CD4-positive, alpha-beta T cell (primary cell): ENCODE data around the gene PPM1F. TPM values are rescaled to one million over a fixed set of nuclear protein-coding genes. Genes with fewer than 3 reads are reported as not detected.

ENCODE experiments used
- ATAC-seq: fragments of 200-7000 bp; cut with Tn5 transposase; one replicate; pipeline ENCODE4 v1.10.0; 2022; ENCODE audit warnings: mild to moderate bottlenecking; ENCODE audit not compliant: poor library complexity
- CTCF ChIA-PET: fragments of 350-600 bp; sonication (Branson Sonifier 250); formaldehyde crosslinking; loops from one replicate; lab custom pipeline; 2021; ENCODE audit warnings: antibody characterized with exemption, inconsistent platforms; lab: Charles Lee
- POLR2A ChIA-PET: fragments of 350-600 bp; sonication (Branson Sonifier 250); formaldehyde crosslinking; loops from one replicate; lab custom pipeline; 2021; ENCODE audit warnings: antibody characterized with exemption, inconsistent platforms; lab: Charles Lee
- DNase-seq, 14 experiments: peaks; one replicate each; pipeline ENCODE4 v3.0.0-alpha.2; 2013 to 2020; ENCODE audit warnings: mixed read lengths in 2 of 14
- H3K27ac ChIP-seq, 2 donors: one replicate each; pipeline versions ENCODE4 v1.5.1 to v1.7.0; 2013; ENCODE audit warnings: low read length in 2 of 2, low read depth in 1 of 2, mild to moderate bottlenecking in 1 of 2
- H3K27me3 ChIP-seq, 2 experiments: 1 replicate in 1 of 2; 2 replicates in 1 of 2; pipeline versions ENCODE4 v1.6.1 to v1.7.0; 2013; ENCODE audit warnings: low read length in 2 of 2, control low read depth in 1 of 2, mild to moderate bottlenecking in 1 of 2, moderate library complexity in 1 of 2; ENCODE audit not compliant: insufficient read depth in 2 of 2, control insufficient read depth in 1 of 2
- H3K36me3 ChIP-seq: one replicate; pipeline ENCODE4 v1.6.1; 2013; ENCODE audit warnings: low read length, control low read depth; ENCODE audit not compliant: insufficient read depth
- H3K4me1 ChIP-seq: one replicate; pipeline ENCODE4 v1.6.1; 2013; ENCODE audit warnings: low read length, control low read depth; ENCODE audit not compliant: insufficient read depth
- H3K4me3 ChIP-seq: one replicate; pipeline ENCODE4 v1.5.1; 2013; ENCODE audit warnings: mild to moderate bottlenecking, low read length, moderate library complexity
- H3K9me3 ChIP-seq, 2 experiments: 1 replicate in 1 of 2; 2 replicates in 1 of 2; pipeline versions ENCODE4 v1.6.1 to v1.7.0; 2013; ENCODE audit warnings: low read length in 2 of 2, mild to moderate bottlenecking in 2 of 2, control low read depth in 1 of 2, moderate library complexity in 1 of 2; ENCODE audit not compliant: control insufficient read depth in 1 of 2, insufficient read depth in 1 of 2
- H3K27ac Mint-ChIP-seq: one replicate; pipeline ENCODE4 v1.8.0; 2020; ENCODE audit warnings: mixed read lengths
- H3K27me3 Mint-ChIP-seq: one replicate; pipeline ENCODE4 v1.8.0; 2021; ENCODE audit warnings: mixed read lengths
- H3K36me3 Mint-ChIP-seq: one replicate; pipeline ENCODE4 v1.8.0; 2021; ENCODE audit warnings: low read depth, mixed read lengths
- H3K4me1 Mint-ChIP-seq: one replicate; pipeline ENCODE4 v1.8.0; 2021; ENCODE audit warnings: low read depth, mixed read lengths
- H3K4me3 Mint-ChIP-seq: one replicate; pipeline ENCODE4 v1.8.0; 2020; ENCODE audit warnings: mild to moderate bottlenecking, mixed read lengths
- H3K9me3 Mint-ChIP-seq: one replicate; pipeline ENCODE4 v1.8.0; 2020; ENCODE audit warnings: mixed read lengths
- intact Hi-C, 2 experiments: fragments of 100-400 bp; cut with DNase I in 1 of 2; cut with micrococcal nuclease in 1 of 2; formaldehyde crosslinking; loops; one replicate each; pipeline versions ENCODE4 v1.15.1 to v1.9.0; 2023 to 2025; cut with DNase I, micrococcal nuclease
- total RNA-seq, 174 experiments: library from RNA in 2 of 174; stranded (reverse) in 2 of 174; gene quantifications; one replicate each; pipeline ENCODE4 v1.2.3 and lab custom pipeline; 2021 to 2026
- TF ChIP-seq, protein P1 (sequence below): fragments of 200-600 bp; IDR thresholded peaks from one replicate; pipeline ENCODE4 v1.8.0; 2022; ENCODE audit warnings: antibody characterized with exemption, mild to moderate bottlenecking

PPM1F gene
- total RNA-seq, 2 experiments from 2014 or later, result 18.0 to 18.3 TPM

DNA sequence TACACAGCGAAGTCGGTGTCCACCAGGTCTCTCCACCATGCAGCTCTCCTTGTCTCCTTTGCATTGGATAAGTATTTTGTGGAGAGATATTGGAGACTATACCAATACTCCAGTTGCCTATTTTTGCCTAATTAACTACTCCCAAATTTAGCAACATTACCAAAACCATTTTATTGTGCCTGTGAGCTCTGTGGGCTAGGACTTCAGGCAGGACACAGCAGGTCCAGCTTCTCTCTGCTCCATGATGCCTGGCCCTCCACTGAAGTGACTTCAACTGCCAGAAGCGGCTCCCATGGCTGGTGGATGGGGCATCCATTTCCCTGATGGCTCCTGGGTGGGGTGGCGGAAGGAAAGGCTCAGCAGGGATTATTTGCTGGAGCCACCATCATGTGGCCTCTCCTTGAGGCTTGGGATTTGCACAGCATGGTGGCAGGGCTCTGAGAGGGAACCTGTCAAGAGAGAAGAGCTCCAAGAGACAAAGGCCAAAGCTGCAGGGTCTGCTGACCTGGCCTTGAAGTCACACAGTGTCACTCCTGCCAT, 48.3 kb downstream of the PPM1F start:
- no peaks in the 10 kb centered on the region for H3K36me3 ChIP-seq
- DNase-seq (no peak), ATAC-seq (no peak)
- Mint-ChIP-seq H3K36me3 (no peaks in the 10 kb centered on the region), H3K27me3 (no peaks in the 10 kb centered on the region), H3K4me3 (no peak overlapping the region), H3K27ac (no peak overlapping the region), H3K9me3 (no peaks in the 10 kb centered on the region), H3K4me1 (no peaks in the 10 kb centered on the region)
- intact Hi-C loops, result no loop called here
- no peaks in the 10 kb centered on the region for H3K9me3 ChIP-seq
- CTCF ChIA-PET, result no interaction called here
- POLR2A ChIA-PET, result no interaction called here
- no peaks in the 10 kb centered on the region for H3K4me1 ChIP-seq
- no peaks in the 10 kb centered on the region for H3K27me3 ChIP-seq
- H3K27ac ChIP-seq, result no peak overlapping the region
- TF ChIP-seq, protein P1, sequence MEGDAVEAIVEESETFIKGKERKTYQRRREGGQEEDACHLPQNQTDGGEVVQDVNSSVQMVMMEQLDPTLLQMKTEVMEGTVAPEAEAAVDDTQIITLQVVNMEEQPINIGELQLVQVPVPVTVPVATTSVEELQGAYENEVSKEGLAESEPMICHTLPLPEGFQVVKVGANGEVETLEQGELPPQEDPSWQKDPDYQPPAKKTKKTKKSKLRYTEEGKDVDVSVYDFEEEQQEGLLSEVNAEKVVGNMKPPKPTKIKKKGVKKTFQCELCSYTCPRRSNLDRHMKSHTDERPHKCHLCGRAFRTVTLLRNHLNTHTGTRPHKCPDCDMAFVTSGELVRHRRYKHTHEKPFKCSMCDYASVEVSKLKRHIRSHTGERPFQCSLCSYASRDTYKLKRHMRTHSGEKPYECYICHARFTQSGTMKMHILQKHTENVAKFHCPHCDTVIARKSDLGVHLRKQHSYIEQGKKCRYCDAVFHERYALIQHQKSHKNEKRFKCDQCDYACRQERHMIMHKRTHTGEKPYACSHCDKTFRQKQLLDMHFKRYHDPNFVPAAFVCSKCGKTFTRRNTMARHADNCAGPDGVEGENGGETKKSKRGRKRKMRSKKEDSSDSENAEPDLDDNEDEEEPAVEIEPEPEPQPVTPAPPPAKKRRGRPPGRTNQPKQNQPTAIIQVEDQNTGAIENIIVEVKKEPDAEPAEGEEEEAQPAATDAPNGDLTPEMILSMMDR, result no peak
- no peak overlapping the region for H3K4me3 ChIP-seq

DNA sequence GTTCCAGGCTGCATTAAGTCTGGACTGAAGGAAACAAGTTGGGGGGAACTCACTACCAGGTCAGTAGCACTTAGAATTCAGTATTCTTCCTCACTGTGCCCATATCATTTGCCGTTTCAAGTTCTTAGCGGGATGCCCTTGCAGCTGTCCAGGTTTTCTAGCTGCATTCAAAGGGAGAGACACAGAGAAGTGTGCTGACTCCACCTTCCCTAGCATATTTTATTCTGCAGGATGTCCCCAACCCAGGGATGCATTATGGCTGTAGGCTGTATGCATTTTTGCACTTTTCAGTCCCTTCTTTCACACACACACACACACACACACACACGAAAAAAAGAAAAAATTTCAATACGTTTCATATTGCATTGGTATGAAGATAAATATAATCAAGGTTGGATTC, 49.4 kb downstream of the PPM1F start:
- no peak for ATAC-seq
- Histone ChIP-seq H3K27ac (no peak overlapping the region), H3K4me1 (no peaks in the 10 kb centered on the region), H3K9me3 (no peaks in the 10 kb centered on the region), H3K27me3 (no peaks in the 10 kb centered on the region), H3K4me3 (no peak overlapping the region), H3K36me3 (no peaks in the 10 kb centered on the region)
- POLR2A ChIA-PET, result no interaction called here
- Mint-ChIP-seq H3K36me3 (no peaks in the 10 kb centered on the region), H3K9me3 (no peaks in the 10 kb centered on the region), H3K27ac (no peak overlapping the region), H3K4me1 (no peaks in the 10 kb centered on the region), H3K4me3 (no peak overlapping the region), H3K27me3 (no peaks in the 10 kb centered on the region)
- intact Hi-C loops, result no loop called here
- no peak for DNase-seq
- TF ChIP-seq, protein P1, result no peak
- CTCF ChIA-PET, result interaction anchor here (0.6 kb wide), 1 partner anchor 1081 kb away, joined by 4 read pairs; no protein-coding TSS in a partner anchor

DNA sequence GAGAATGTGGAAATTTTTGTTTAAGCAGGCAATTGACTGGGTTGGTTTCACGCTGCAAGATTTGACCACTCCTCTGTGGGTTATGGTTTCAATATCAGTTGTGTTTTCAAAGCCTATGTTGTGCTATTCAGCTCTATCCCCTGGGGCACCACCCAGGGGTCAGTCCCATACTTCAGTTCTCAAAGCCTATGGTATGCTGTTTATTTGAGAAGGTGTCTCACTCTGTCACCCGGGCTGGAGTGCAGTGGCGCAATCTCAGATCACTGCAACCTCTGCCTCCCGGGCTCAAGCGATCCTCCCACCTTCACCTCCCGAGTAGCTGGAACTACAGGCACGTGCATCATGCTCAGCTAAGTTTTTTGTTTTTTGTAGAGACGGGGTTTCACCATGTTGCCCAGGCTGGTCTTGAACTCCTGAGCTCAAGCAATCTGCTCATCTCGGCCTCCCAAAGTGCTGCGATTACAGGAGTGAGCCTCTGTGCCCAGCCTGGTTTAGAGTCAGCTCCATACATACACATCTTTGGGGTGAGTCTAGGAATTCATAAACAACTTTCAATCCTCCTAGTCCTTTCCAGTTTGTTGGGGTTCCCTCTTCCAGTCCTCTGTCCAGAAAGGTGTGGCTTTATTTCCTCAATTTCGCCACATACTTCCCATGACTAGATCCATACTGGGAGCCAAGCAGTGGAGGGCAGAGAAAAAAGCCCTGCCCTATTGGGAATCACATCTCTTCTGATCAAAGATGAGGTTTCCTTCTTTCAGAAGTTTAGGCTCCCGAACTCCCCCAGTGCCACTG, 50.2 kb downstream of the PPM1F start:
- Mint-ChIP-seq H3K4me3 (no peak overlapping the region), H3K4me1 (no peaks in the 10 kb centered on the region), H3K9me3 (no peaks in the 10 kb centered on the region), H3K36me3 (no peaks in the 10 kb centered on the region), H3K27ac (no peak overlapping the region), H3K27me3 (no peaks in the 10 kb centered on the region)
- CTCF ChIA-PET, result no interaction called here
- DNase-seq, result no peak
- intact Hi-C loops, result no loop called here
- Histone ChIP-seq H3K4me3 (no peak overlapping the region), H3K4me1 (no peaks in the 10 kb centered on the region), H3K9me3 (no peaks in the 10 kb centered on the region), H3K27me3 (no peaks in the 10 kb centered on the region), H3K36me3 (no peaks in the 10 kb centered on the region), H3K27ac (no peak overlapping the region)
- ATAC-seq, result no peak
- TF ChIP-seq, protein P1, result no peak
- POLR2A ChIA-PET, result no interaction called here
